ENCODE measurements around the gene CHMP5.

The CHMP5 gene

GRCh38 chr9:33264473-33265177 lies at the start of gene CHMP5, which contains the start of gene BAG1:
CHMP5 (plus strand) TSS chr9:33265049; CDS start chr9:33265079, 30 bp downstream.
BAG1 (minus strand) TSS chr9:33264708.
- peak; percentile 99 to 100 for DNase-seq

- DNase-seq, result no peak
Observed at GRCh38 chr9:33220681-33221567, 43.9 kb upstream of the CHMP5 start.

GRCh38 chr9:33221568-33221884 lies 43.3 kb upstream of the CHMP5 start:
- no peak for DNase-seq

- no peak for DNase-seq
Observed at GRCh38 chr9:33222031-33222430, 42.8 kb upstream of the CHMP5 start.

- DNase-seq, result no peak
Observed at GRCh38 chr9:33223696-33224095, 41.2 kb upstream of the CHMP5 start.

GRCh38 chr9:33225319-33226147 lies 39.3 kb upstream of the CHMP5 start:
- DNase-seq, result peak; percentile 48 to 69

- DNase-seq, result no peak
Observed at GRCh38 chr9:33227008-33227398, 37.8 kb upstream of the CHMP5 start.

GRCh38 chr9:33227741-33228140 lies 37.1 kb upstream of the CHMP5 start:
- DNase-seq, result no peak

- no peak for DNase-seq
Observed at GRCh38 chr9:33228606-33229005, 36.2 kb upstream of the CHMP5 start.

- peak; percentile 66 to 90 for DNase-seq
Observed at GRCh38 chr9:33229359-33230114, 35.3 kb upstream of the CHMP5 start.

- no peak for DNase-seq
Observed at GRCh38 chr9:33230756-33231622, 33.9 kb upstream of the CHMP5 start.

- DNase-seq, result no peak
Observed at GRCh38 chr9:33231623-33231942, 33.3 kb upstream of the CHMP5 start.

GRCh38 chr9:33232815-33233214 lies 32.0 kb upstream of the CHMP5 start:
- DNase-seq, result no peak

GRCh38 chr9:33233626-33234342 lies 31.1 kb upstream of the CHMP5 start:
- peak in 1 of 2 experiments; percentile 27 for DNase-seq

GRCh38 chr9:33234511-33235467 lies 30.1 kb upstream of the CHMP5 start:
- no peak for DNase-seq

- DNase-seq, result peak in 1 of 2 experiments; percentile 4
Observed at GRCh38 chr9:33236571-33236970, 28.3 kb upstream of the CHMP5 start.

- DNase-seq, result no peak
Observed at GRCh38 chr9:33239921-33240320, 24.9 kb upstream of the CHMP5 start, which contains the start of gene SPINK4. SPINK4 (plus strand) TSS chr9:33240167; CDS start chr9:33240209, 42 bp downstream.

GRCh38 chr9:33241298-33241697 lies 23.6 kb upstream of the CHMP5 start:
- no peak for DNase-seq

- DNase-seq, result no peak
Observed at GRCh38 chr9:33242609-33243134, 22.2 kb upstream of the CHMP5 start.

Data from NCI-H2081 (cell line).